HG03025 (cell line): ENCODE measurements around the gene SYNPO2.

ENCODE experiments used
- ATAC-seq: cut with Tn5 transposase; IDR thresholded peaks from one replicate; pipeline ENCODE4 v1.9.1; 2021; ENCODE audit warnings: mild to moderate bottlenecking, moderate library complexity; ENCODE audit not compliant: unreplicated experiment, low FRiP score

Gene SYNPO2

GRCh38 chr4:119025916-119026661 lies 137.4 kb downstream of the SYNPO2 start:
- no peak for ATAC-seq

DNA sequence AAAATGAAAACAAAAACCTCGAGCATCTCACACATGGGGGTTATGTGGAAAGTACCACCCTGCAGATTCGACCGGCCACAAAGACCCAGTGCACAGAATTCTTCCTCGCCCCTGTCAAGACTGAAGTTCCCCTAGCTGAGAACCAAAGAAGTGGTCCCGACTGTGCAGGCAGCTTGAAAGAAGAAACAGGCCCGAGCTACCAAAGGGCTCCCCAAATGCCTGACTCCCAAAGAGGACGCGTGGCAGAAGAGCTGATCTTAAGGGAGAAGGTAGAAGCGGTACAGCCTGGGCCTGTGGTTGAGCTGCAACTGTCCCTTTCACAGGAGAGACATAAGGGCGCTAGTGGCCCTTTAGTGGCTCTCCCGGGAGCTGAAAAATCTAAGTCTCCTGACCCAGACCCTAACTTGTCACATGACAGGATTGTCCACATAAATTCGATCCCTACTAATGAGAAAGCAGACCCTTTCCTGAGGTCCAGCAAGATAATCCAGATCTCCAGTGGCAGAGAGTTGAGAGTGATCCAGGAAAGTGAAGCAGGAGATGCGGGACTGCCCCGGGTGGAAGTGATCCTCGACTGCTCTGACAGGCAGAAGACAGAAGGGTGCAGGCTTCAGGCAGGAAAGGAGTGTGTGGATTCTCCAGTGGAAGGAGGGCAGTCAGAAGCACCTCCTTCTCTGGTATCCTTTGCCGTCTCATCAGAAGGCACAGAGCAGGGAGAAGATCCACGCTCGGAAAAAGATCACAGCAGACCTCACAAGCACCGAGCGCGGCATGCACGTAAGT lies 138.2 kb downstream of the SYNPO2 start:
- ATAC-seq: no peak

- ATAC-seq: no peak
Observed at GRCh38 chr4:119027811-119028210, 139.2 kb downstream of the SYNPO2 start.

DNA sequence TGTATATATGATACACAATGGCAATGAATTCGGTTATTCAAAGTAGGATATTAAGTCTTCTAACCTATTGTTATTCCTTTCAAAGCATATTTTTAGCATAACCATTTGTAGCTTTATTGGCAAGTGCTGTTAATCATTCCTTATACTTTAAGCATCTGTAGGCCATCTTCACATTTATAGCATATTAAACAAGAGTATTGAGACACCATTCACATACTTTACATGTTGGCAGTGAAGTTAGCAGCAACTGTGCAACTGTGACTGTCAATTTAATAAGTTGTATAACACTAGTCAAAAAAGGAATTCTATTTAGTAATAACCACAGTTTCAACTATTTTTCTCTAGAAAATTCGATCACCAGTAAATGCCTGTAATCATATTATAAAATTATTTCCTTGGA lies 139.6 kb downstream of the SYNPO2 start:
- no peak for ATAC-seq

DNA sequence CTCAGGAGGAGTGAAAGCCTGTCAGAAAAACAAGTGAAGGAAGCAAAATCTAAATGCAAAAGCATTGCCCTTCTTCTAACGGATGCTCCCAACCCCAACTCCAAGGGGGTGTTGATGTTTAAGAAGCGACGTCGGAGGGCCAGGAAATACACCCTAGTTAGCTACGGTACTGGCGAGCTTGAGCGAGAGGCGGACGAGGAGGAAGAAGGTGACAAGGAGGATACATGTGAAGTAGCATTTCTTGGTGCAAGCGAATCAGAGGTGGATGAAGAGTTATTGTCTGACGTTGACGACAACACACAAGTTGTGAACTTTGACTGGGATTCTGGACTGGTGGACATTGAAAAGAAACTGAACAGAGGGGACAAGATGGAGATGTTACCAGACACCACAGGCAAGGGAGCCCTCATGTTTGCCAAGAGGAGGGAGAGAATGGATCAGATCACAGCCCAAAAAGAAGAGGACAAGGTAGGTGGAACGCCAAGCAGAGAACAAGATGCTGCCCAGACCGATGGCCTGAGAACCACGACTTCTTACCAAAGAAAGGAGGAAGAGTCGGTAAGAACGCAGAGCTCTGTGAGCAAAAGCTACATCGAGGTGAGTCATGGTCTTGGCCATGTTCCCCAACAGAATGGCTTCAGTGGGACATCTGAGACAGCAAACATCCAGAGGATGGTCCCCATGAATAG lies 141.3 kb downstream of the SYNPO2 start:
- no peak for ATAC-seq

DNA sequence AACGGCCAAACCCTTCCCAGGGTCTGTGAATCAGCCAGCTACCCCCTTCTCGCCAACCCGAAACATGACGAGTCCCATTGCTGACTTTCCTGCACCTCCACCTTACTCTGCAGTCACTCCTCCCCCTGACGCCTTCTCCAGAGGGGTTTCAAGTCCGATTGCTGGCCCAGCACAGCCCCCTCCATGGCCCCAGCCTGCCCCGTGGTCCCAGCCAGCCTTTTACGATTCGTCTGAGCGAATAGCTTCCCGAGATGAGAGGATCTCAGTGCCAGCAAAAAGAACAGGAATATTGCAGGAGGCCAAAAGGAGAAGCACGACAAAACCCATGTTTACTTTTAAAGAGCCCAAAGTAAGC lies 141.9 kb downstream of the SYNPO2 start:
- no peak for ATAC-seq

- no peak for ATAC-seq
Observed at GRCh38 chr4:119031218-119031617, 142.6 kb downstream of the SYNPO2 start.

GRCh38 chr4:119032921-119033685 lies 144.4 kb downstream of the SYNPO2 start:
- ATAC-seq: no peak

- no peak for ATAC-seq
Observed at GRCh38 chr4:119034276-119035008, 145.8 kb downstream of the SYNPO2 start.

DNA sequence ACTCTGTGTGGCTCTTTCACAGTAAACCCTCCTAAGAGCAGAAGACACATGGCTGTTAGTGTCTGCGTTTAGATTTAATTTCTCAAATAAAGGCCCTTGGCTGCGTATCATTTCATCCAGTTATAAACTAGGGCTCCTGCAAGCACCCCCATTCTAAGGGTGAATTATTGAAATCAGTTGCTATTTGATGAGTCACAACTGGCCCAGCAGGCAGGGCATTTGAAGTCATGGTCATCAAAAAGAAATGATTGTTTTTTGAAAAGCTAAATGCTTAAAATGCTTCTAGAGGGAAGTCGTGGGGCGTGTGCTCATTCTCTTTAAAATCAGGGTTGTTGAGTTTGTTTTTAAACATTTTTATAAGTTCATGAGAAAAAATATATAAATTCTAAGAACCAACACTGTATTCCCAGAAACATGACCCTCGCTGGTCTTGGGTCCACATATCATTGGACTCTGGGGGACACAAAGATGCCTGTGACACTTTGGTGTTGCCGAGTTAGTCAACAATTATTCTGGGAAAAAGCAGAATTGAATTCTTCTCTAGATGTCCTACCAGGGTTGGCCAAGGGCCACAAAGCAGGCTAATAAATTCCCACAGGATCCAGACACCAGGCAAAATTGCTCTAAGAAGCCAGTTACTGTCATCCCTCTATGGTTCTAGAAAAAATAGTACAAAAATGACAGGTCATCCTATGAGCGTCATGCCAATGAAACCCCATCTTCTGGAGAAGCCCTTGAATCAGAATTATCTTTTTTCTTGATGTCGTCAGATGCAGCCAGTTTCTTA lies 147.5 kb downstream of the SYNPO2 start:
- no peak for ATAC-seq

DNA sequence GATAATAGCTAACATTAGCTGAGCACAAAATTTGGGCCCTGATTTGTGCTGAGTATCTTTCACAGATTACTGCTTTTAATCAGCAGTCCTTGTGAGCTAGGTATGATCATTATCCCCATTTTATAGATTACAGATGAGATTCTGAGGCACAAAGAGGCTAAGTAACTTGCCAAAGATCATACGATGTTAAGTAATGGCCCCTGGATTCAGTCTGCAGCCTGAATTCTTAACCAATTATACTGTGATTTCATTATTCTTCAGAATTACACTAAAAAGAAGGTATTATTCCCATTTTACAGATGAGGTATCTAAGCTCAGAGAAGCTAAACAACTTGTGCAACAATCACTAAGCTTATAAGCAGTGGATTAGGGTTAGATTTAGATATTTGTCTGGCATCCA lies 149.1 kb downstream of the SYNPO2 start:
- ATAC-seq: no peak

GRCh38 chr4:119038116-119038841 lies 149.6 kb downstream of the SYNPO2 start:
- no peak for ATAC-seq

DNA sequence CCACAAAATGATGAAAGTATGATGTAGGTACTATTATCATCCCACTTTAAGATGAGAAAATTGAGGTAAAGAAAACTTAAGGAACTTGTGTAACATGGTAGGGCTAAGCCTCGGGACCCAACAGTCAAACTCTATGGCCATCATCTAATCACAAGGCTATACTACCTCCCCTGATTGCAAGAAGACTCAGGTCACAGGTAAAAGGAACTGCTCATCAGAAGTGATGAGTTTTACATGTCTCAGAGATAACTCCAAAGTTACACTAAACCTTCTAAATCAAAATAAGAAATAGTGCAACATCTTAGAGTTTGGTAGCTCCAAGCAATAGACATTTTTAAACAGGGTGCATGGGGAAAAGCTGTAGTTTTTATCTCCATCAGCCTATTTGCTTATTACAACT lies 150.5 kb downstream of the SYNPO2 start:
- ATAC-seq: no peak

DNA sequence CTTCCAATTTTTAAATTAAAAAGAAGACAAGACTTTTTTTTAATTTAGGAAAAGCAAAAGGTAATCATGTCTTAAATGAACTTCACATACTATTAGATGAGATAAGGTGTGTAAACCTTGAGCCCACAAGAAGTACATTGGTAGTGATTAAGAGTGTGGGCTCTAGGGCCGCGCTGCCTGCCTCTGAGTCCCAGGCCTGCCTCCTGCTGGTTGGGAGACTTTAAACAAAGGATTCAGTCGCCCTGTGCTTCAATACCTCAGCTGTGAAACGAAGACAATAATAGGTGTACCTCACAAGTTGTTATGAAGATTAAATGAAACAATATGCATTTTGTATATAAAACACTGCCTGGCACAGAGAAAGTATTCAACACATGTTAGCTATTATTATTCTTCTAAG lies 151.1 kb downstream of the SYNPO2 start:
- ATAC-seq: no peak

DNA sequence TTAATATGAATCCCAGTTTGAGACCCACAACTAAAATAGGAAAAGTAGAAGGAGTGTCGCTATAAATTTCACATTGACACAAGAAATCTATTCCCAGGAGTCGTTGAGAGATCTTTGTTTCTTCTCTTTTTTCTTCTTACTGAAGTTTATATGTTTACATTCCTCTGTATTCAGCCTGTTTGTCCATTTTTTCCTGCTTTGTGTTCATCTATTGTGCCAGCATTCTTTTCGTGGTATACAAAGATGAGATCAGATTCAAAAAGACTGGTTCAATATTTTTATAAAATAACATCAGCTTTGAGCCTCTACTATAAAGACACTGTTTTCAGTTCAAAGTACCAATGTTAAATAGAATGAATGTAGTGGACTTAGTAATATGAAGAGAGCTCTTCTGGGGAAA lies 151.6 kb downstream of the SYNPO2 start:
- no peak for ATAC-seq

DNA sequence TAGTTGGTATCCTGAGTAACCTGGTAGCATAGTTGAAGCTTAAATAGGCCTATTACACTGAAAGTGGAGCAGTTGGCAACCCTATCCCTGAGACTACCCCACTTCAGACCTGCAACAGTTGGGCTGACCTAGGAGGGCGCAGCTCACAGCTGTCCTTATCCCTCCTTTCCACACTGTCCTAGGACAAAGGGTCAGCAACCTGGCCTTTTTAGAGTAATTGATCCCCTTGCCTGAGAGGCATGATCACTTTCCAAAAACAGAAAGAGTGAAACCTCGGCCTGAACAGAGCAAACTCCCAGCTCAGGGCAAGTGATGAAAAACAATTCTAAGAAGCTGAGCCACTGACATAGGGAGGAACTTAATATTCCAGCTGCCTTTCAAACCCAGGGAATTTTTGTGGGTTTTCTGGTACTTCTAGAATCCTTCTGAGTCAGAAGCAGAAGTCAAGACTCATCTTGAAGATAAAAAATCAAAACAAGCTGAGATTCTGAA lies 152.1 kb downstream of the SYNPO2 start:
- no peak for ATAC-seq

GRCh38 chr4:119041396-119041795 lies 152.7 kb downstream of the SYNPO2 start:
- no peak for ATAC-seq

DNA sequence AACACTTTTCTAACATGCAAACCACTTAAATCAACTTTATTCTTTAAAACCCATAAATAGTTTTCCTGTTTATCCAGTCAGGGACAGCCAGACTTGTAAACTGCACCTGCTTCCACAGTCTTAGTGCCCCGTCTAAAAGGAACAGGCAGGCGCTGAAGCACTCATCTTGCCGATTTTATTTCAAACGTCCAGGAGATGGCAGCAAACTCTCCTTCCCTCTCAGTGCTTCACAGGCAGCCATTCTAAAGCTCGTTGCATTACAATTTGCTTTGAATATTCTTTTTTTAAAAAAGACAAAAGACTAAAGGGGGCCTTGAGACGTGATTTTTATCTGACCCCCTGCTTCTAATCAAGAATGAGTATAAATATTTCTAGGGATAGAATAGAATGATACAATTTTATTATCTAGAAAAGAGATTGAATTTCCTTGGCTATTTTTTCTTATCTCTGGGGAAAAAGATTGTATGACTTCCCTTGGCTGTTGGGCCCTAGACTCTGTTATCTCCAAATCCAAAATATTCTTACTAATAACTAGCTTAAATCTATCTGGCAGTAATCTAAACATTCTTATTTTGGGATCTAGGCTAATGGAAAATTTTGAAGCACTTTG lies 153.4 kb downstream of the SYNPO2 start:
- peak; percentile 79 for ATAC-seq
